ENCODE data around the gene ATP6V0B.

DNA sequence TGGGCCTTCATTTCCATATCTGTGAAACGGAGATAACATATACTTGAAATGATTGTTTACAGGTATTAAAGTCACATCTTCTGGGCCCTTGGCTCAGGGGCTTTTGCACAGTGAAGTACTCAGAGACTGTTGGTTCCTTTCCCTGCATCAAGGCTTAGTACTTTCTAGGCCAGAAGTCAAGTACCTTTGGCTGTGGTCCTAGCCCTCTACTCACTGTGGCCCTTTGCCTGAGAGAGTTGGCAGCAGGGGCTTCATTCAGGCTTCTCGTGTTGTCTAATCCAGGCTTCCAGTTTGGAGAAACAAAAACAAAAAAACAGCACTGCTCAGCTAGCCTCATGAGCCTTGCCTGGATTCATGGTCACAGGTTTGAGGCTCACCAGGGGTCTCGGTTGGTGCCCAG, 13.1 kb upstream of the ATP6V0B start:
- TF ChIP-seq FOXP1 (IDR thresholded peaks at IDR 0.05) (no peak), FOXP1 (CRISPR knock-in tag; IDR thresholded peaks at IDR 0.05) (no peak), EZH2 (conservative IDR thresholded peaks at IDR 0.05; ENCODE audit: low read depth, low read length) (no peak), NR2F2 (IDR thresholded peaks at IDR 0.05; ENCODE audit: borderline replicate concordance, low read depth) (no peak), MXD4 (CRISPR knock-in tag; IDR thresholded peaks at IDR 0.05) (no peak), PAX8 (CRISPR knock-in tag; IDR thresholded peaks at IDR 0.05; ENCODE audit: borderline replicate concordance) (no peak), ZNF101 (CRISPR knock-in tag; IDR thresholded peaks at IDR 0.05; ENCODE audit: borderline replicate concordance, low read depth) (no peak), ATF7 (IDR thresholded peaks at IDR 0.05) (no peak), ATF7 (CRISPR knock-in tag; IDR thresholded peaks at IDR 0.05) (no peak), RAD21 (CRISPR knock-in tag; IDR thresholded peaks at IDR 0.05) (no peak), TAF1 (CRISPR knock-in tag; IDR thresholded peaks at IDR 0.05) (no peak), NR1H2 (CRISPR knock-in tag; IDR thresholded peaks at IDR 0.05; ENCODE audit: borderline replicate concordance, low read depth) (no peak), SMARCE1 (IDR thresholded peaks at IDR 0.05; ENCODE audit: borderline replicate concordance) (no peak), BRCA1 (CRISPR knock-in tag; IDR thresholded peaks at IDR 0.05) (no peak)
- TF ChIP-seq, protein P1, sequence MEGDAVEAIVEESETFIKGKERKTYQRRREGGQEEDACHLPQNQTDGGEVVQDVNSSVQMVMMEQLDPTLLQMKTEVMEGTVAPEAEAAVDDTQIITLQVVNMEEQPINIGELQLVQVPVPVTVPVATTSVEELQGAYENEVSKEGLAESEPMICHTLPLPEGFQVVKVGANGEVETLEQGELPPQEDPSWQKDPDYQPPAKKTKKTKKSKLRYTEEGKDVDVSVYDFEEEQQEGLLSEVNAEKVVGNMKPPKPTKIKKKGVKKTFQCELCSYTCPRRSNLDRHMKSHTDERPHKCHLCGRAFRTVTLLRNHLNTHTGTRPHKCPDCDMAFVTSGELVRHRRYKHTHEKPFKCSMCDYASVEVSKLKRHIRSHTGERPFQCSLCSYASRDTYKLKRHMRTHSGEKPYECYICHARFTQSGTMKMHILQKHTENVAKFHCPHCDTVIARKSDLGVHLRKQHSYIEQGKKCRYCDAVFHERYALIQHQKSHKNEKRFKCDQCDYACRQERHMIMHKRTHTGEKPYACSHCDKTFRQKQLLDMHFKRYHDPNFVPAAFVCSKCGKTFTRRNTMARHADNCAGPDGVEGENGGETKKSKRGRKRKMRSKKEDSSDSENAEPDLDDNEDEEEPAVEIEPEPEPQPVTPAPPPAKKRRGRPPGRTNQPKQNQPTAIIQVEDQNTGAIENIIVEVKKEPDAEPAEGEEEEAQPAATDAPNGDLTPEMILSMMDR (CRISPR knock-in tag; IDR thresholded peaks at IDR 0.05): no peak
- TF ChIP-seq, protein P2, sequence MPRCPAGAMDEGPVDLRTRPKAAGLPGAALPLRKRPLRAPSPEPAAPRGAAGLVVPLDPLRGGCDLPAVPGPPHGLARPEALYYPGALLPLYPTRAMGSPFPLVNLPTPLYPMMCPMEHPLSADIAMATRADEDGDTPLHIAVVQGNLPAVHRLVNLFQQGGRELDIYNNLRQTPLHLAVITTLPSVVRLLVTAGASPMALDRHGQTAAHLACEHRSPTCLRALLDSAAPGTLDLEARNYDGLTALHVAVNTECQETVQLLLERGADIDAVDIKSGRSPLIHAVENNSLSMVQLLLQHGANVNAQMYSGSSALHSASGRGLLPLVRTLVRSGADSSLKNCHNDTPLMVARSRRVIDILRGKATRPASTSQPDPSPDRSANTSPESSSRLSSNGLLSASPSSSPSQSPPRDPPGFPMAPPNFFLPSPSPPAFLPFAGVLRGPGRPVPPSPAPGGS (CRISPR knock-in tag; IDR thresholded peaks at IDR 0.05): no peak

Measured in HepG2 (cell line).